Activated CD4-positive, alpha-beta memory T cell treated with anti-CD3 and anti-CD28 coated beads, Interleukin-2, amount 10 ng/mL, durations not matched to agents 7 days and 5 days (primary cell): ENCODE measurements around the gene COL16A1. TPM values are rescaled to one million over a fixed set of nuclear protein-coding genes. Genes with fewer than 3 reads are reported as not detected.

Experiments
- CTCF ChIA-PET: fragments of 350-600 bp; sonication (Branson Sonifier 250); formaldehyde crosslinking; loops from one replicate; lab custom pipeline; 2021; ENCODE audit warnings: antibody characterized with exemption, inconsistent platforms; lab: Charles Lee
- POLR2A ChIA-PET: fragments of 350-600 bp; sonication (Branson Sonifier 250); formaldehyde crosslinking; loops from one replicate; lab custom pipeline; 2021; ENCODE audit warnings: antibody characterized with exemption; lab: Charles Lee
- DNase-seq: peaks from one replicate; pipeline ENCODE4 v3.0.0-alpha.2; 2020
- H3K27ac Mint-ChIP-seq: one replicate; pipeline ENCODE4 v1.8.0; 2021; ENCODE audit warnings: mild to moderate bottlenecking, mixed read lengths
- H3K27me3 Mint-ChIP-seq: one replicate; pipeline ENCODE4 v1.8.0; 2021; ENCODE audit warnings: mixed read lengths
- H3K36me3 Mint-ChIP-seq: one replicate; pipeline ENCODE4 v1.8.0; 2021; ENCODE audit warnings: low read depth, mixed read lengths
- H3K4me1 Mint-ChIP-seq: one replicate; pipeline ENCODE4 v1.8.0; 2021; ENCODE audit warnings: mixed read lengths
- H3K4me3 Mint-ChIP-seq: one replicate; pipeline ENCODE4 v1.8.0; 2021; ENCODE audit warnings: mild to moderate bottlenecking, mixed read lengths
- H3K9me3 Mint-ChIP-seq: one replicate; pipeline ENCODE4 v1.8.0; 2021; ENCODE audit warnings: mixed read lengths
- total RNA-seq, 2 experiments: library from RNA; stranded (reverse); gene quantifications; one replicate each; pipeline ENCODE4 v1.2.3, GENCODE V29; 2021

The COL16A1 gene
- total RNA-seq, 2 experiments from 2014 or later = not detected

DNA sequence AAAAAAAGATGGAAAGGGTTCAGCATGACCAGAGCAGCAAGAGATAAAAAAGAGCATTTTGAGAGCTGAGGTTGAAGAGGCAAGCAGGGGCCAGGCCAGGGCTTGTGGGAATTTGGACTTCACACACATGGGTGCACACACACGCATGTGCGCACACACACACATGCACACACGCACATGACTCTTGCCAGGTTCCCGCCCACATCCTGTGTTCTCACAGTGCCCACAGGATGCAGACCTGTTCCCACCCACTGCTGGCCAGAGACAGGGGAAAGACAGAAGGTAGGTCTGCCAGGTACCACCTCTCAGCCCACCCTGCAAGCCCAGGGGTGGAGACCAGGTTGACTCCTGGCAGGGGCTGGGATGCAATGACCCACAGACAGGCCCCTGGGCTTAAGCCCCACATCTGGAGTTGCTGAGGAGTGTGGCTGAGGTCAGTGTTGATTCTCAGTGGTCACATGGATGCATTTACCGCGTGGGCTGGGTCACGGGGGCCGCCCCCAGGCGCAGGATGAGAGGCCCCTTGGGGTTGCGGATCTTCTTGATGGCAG is 4.4 kb downstream of the COL16A1 start:
- peak; percentile 64 for DNase-seq
- no peaks in the 10 kb centered on the region for H3K36me3 Mint-ChIP-seq
- no peak overlapping the region for H3K4me3 Mint-ChIP-seq
- H3K27ac Mint-ChIP-seq = no peak overlapping the region
- no peaks in the 10 kb centered on the region for H3K9me3 Mint-ChIP-seq
- POLR2A ChIA-PET = interaction anchor here (0.6 to 1.3 kb wide), 2 partner anchors 9 to 21 kb away, joined by 3 read pairs; no protein-coding TSS in a partner anchor
- H3K27me3 Mint-ChIP-seq = peaks cover 16% of the 10 kb centered on the region
- CTCF ChIA-PET = no interaction called here
- peaks cover 24% of the 10 kb centered on the region for H3K4me1 Mint-ChIP-seq

DNA sequence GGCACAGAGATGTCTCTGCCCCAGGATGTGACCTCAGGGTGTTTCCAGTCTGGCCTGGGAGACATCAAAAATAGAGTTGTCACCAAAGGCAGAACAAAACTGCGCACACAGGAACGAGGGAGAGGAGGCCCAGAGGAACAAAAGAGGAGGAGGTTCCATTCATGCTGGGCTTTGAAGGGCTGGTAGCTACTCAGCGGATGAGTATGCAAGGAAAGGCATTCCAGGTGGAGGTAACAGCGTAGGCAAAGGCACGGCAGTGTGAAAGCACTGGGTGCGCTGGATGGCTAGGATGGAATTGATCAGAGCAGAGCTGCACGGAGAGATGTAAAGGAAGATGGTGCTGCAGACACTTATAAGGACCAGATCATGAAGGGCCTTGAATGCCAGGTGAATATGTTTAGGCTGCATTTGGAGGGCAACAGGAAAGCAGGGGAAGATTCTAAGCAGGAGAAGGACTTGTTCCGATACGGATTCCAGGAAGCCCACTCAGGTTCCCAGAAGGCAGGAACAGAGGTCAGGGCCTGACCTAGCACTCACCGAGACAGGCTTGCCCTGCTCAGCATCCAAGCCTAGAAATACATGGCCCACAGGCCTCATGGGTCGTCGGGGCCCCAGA is 6.3 kb downstream of the COL16A1 start:
- Mint-ChIP-seq H3K4me1 (peaks cover 22% of the 10 kb centered on the region), H3K9me3 (no peaks in the 10 kb centered on the region), H3K27ac (no peak overlapping the region), H3K4me3 (no peak overlapping the region), H3K27me3 (peaks cover 5% of the 10 kb centered on the region), H3K36me3 (no peaks in the 10 kb centered on the region)
- CTCF ChIA-PET = no interaction called here
- no peak for DNase-seq
- POLR2A ChIA-PET = no interaction called here

DNA sequence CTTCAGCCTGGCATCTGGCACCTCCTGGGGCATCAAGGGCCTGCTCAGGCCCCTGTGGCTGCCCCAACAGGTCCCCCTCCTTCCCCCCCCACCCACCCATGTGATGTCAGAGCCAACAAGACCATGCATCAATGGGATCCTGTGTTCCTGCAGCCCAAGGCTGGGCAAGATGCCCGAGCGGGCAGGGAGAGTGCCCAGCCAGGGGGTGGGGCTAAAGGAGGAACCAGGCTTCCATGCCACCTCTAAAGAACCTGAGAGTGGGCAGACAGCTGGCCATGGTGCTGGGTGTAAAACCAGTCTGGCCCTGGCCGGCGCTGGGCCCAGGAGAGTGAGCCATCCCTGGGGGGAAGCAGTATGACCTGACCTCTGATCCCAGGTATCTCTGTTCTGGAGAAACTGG is 7.6 kb downstream of the COL16A1 start:
- Mint-ChIP-seq H3K36me3 (no peaks in the 10 kb centered on the region), H3K27me3 (peaks cover 2% of the 10 kb centered on the region), H3K9me3 (no peaks in the 10 kb centered on the region), H3K4me1 (peaks cover 22% of the 10 kb centered on the region), H3K4me3 (no peak overlapping the region), H3K27ac (no peak overlapping the region)
- ChIA-PET CTCF (no interaction called here), POLR2A (no interaction called here)
- DNase-seq = no peak

DNA sequence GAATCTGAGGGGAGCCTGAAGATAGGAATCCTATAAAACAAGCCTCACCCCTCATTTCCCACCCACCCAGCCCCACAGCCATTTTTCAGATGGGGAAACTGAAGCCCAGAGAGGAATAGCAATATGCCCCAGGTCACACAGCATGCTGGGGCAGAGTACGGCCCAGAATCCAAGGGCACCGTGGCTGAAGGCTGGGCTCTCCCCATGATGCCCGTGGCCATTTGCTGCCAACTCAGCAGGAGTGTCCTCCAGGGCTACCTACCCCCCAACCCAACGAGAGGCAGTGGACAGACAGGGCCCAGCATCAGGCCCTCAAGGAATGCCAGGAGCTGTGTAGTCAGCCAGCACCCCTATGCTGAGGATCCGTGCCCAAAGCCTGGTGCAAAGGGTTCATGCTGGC is 8.5 kb downstream of the COL16A1 start:
- no peak for DNase-seq
- no peaks in the 10 kb centered on the region for H3K9me3 Mint-ChIP-seq
- no peaks in the 10 kb centered on the region for H3K27me3 Mint-ChIP-seq
- H3K27ac Mint-ChIP-seq = no peak overlapping the region
- no peak overlapping the region for H3K4me3 Mint-ChIP-seq
- H3K36me3 Mint-ChIP-seq = no peaks in the 10 kb centered on the region
- H3K4me1 Mint-ChIP-seq = peaks cover 16% of the 10 kb centered on the region
- ChIA-PET CTCF (no interaction called here), POLR2A (no interaction called here)

DNA sequence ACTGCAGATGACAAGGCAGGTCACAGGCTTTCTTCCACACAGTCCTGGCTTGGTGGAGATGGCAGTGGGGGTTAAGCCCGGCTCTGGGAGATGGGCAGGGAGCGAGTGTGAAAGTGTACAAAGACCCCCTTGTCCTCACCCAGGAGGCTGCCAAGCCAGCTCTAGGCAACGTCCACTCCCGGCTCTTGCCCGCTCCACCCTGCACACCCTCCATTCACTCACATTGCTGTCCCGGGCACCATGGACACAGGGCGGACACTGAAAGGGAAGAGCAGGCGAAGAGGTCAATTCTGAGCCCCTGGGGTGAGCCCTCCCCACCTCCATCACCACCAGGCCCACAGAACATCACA is 8.9 kb downstream of the COL16A1 start:
- ChIA-PET POLR2A (no interaction called here), CTCF (no interaction called here)
- H3K27ac Mint-ChIP-seq = no peak overlapping the region
- no peaks in the 10 kb centered on the region for H3K9me3 Mint-ChIP-seq
- no peaks in the 10 kb centered on the region for H3K36me3 Mint-ChIP-seq
- H3K27me3 Mint-ChIP-seq = no peaks in the 10 kb centered on the region
- no peak overlapping the region for H3K4me3 Mint-ChIP-seq
- peaks cover 13% of the 10 kb centered on the region for H3K4me1 Mint-ChIP-seq
- no peak for DNase-seq

DNA sequence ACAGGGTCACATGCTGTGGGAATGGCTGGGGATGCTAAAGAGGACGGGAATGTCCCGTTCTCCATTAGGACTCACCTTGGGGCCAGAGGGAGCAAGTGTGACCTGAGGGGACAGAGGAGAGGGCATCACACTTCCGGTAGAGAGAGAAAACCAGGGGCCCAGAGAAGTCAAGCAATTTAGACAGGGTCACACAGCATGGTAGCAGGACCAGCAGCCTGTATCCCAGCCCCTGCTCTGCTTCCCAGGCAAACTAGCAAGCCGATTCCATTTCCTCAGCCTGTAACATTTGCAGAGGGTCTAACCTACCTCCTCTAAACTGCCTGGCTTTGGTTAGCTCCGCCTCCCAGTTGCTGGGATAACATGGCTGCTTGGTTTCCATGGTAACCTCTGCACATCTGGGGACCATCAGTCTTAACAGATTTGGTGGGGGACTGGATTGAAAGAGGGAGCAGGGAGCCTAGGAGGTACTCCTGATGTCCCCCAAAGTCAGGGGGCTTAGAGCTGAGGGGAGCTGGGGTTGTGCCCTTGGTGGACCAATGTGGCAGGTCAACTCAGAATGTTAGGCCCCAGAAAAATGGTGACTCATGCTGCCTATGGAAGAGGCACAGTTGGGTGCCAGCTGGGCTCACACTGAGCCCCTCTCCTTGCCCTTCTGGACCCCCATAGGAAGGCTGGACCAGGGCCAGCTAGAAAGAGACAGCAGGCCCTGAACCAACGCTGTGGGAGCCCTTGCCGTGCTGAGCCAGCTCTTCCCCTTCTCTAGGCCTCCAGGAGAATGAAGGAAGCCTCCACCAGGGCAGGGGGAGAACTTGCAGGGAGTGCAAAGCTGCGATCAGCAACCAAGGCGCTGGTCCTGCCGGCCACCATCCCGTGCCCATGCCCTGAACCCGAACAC is 9.5 kb downstream of the COL16A1 start:
- CTCF ChIA-PET = no interaction called here

DNA sequence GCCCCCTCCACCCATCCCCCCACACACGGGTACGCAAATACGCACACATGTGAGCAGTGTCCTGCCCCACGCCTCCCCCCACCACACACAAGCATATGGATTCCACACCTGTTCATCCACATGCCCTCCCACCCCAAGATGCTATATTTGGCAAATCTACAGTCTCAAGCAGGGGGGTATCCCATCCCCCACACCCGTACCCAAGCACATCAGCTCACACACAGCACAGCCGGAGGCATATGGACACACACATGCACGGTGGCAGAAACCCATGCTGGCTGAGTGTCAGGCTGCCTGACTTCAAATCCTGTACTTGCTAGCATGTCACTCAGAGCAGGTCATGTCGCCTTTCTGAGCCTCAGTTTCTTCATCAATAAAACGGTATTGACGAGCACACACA is 10.6 kb downstream of the COL16A1 start:
- DNase-seq = no peak
- Mint-ChIP-seq H3K27ac (no peak overlapping the region), H3K36me3 (no peaks in the 10 kb centered on the region), H3K4me3 (no peak overlapping the region), H3K9me3 (no peaks in the 10 kb centered on the region), H3K27me3 (peaks cover 3% of the 10 kb centered on the region), H3K4me1 (peaks cover 2% of the 10 kb centered on the region)
- ChIA-PET POLR2A (no interaction called here), CTCF (no interaction called here)

More for the DNA sequence above, 9.5 kb downstream of the COL16A1 start:
- no peak for DNase-seq
- POLR2A ChIA-PET = no interaction called here
- Mint-ChIP-seq H3K9me3 (no peaks in the 10 kb centered on the region), H3K4me1 (peaks cover 7% of the 10 kb centered on the region), H3K4me3 (no peak overlapping the region), H3K36me3 (no peaks in the 10 kb centered on the region), H3K27ac (no peak overlapping the region), H3K27me3 (no peaks in the 10 kb centered on the region)

DNA sequence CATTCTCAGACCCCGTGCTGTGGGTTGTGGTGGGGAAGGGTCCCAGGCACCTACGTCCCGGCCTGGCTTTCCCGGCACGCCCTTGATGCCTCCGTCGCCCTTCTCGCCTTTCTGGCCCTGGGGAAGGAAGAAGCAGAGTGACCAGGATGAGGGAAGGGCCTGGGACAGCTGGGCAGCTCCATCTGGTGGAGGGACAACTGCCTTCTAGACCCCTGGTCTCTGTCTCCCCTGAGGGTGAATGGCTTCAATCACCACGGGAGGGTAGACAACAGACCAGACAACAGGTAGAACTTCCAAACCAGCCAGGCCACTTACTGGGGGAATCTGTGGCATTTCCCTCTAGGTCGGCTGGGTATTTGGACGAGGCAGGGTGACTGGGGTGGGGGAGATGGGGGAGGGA is 11.9 kb downstream of the COL16A1 start:
- Mint-ChIP-seq H3K27ac (no peak overlapping the region), H3K27me3 (peaks cover 8% of the 10 kb centered on the region), H3K4me3 (no peak overlapping the region), H3K36me3 (no peaks in the 10 kb centered on the region), H3K4me1 (no peaks in the 10 kb centered on the region), H3K9me3 (no peaks in the 10 kb centered on the region)
- POLR2A ChIA-PET = no interaction called here
- no peak for DNase-seq
- CTCF ChIA-PET = no interaction called here

DNA sequence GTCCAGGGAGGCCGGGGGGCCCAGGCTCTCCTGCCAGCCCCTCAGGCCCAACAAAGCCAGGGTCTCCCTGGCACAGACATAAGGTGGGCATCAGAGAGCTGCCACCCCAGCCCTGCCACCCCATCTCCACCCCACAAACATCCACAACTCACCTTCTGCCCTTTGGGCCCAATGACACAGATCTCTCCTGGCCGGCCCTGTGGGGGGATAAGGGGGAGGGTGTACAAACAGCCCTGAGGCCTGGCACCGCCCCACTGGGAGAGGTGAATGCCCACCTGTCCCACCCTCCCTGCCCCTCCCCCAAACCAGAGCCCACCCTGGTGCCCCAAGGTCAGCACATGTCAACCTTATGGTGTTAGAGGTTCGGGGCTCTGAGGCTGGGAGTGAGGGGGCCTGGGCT is 12.4 kb downstream of the COL16A1 start:
- Mint-ChIP-seq H3K4me3 (no peak overlapping the region), H3K27me3 (peaks cover 13% of the 10 kb centered on the region), H3K4me1 (no peaks in the 10 kb centered on the region), H3K27ac (no peak overlapping the region), H3K9me3 (no peaks in the 10 kb centered on the region), H3K36me3 (no peaks in the 10 kb centered on the region)
- CTCF ChIA-PET = no interaction called here
- no peak for DNase-seq
- POLR2A ChIA-PET = no interaction called here

DNA sequence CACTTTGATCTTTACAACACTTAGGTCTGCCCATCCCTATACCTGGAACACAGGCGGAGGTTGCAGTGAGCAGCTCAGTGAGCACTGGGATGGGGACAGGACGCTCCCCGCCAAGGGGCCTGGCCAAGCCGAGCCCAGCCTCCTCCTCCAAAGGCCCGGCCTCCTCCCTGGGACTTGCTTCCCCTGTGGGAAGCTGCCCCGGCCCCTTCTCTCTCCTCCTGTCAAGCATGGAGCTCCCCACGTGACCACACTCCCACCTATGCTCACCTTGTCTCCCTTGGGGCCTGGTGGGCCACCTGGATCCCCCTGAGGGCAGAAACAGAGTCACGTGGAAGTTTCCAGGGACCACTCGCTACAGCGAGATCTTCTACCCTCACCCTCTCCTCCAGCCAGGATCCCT is 12.9 kb downstream of the COL16A1 start:
- no peak overlapping the region for H3K27ac Mint-ChIP-seq

DNA sequence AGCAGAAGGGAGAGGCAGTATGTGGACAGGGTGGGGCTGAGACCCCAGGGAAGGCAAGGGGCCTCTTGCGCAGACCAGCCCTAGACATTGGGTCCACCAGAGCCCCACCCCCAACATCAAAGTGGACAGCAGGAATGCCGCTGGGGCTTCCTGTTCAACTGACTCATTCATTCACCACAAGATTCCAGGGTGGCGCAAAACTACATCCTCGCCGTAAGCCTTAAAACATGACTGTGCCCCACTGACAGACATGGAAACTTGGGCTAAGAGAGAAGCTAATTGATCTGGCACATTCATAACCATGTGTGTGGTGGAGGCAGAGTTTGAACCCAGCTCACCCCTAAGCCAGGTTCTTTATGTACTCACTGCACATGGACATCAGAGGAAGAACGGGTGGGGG is 14.0 kb downstream of the COL16A1 start:
- peaks cover 18% of the 10 kb centered on the region for H3K27me3 Mint-ChIP-seq
- no peak for DNase-seq
- H3K9me3 Mint-ChIP-seq = no peaks in the 10 kb centered on the region
- no peaks in the 10 kb centered on the region for H3K36me3 Mint-ChIP-seq
- no peaks in the 10 kb centered on the region for H3K4me1 Mint-ChIP-seq
- no peak overlapping the region for H3K27ac Mint-ChIP-seq
- H3K4me3 Mint-ChIP-seq = no peak overlapping the region
- ChIA-PET POLR2A (no interaction called here), CTCF (no interaction called here)

More for the DNA sequence above, 12.9 kb downstream of the COL16A1 start:
- POLR2A ChIA-PET = no interaction called here
- Mint-ChIP-seq H3K27me3 (peaks cover 14% of the 10 kb centered on the region), H3K36me3 (no peaks in the 10 kb centered on the region), H3K4me1 (no peaks in the 10 kb centered on the region), H3K9me3 (no peaks in the 10 kb centered on the region), H3K4me3 (no peak overlapping the region)
- no peak for DNase-seq
- CTCF ChIA-PET = no interaction called here

DNA sequence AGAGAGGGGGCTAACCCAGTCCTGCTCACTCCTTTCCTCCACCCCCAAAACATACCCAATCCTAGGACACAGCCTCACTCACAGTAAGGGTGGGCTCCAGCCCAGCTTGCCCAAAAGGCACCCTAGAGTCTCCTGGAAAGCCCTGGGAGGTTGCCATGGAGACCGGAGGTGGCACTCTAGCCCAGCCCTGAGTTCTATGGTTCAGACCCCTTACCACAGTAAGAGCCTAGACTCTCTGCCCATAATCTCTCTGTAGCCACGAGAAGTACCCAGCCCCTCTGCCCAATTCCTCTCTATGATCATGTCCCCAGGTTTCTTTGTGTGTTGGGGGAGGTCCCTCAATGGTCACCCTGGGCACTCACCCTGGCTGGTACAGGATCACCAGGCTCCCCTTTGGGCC is 14.4 kb downstream of the COL16A1 start:
- Mint-ChIP-seq H3K27me3 (peaks cover 20% of the 10 kb centered on the region), H3K36me3 (no peaks in the 10 kb centered on the region), H3K4me3 (no peak overlapping the region), H3K27ac (no peak overlapping the region), H3K9me3 (no peaks in the 10 kb centered on the region), H3K4me1 (no peaks in the 10 kb centered on the region)
- POLR2A ChIA-PET = no interaction called here
- DNase-seq = no peak
- CTCF ChIA-PET = no interaction called here

DNA sequence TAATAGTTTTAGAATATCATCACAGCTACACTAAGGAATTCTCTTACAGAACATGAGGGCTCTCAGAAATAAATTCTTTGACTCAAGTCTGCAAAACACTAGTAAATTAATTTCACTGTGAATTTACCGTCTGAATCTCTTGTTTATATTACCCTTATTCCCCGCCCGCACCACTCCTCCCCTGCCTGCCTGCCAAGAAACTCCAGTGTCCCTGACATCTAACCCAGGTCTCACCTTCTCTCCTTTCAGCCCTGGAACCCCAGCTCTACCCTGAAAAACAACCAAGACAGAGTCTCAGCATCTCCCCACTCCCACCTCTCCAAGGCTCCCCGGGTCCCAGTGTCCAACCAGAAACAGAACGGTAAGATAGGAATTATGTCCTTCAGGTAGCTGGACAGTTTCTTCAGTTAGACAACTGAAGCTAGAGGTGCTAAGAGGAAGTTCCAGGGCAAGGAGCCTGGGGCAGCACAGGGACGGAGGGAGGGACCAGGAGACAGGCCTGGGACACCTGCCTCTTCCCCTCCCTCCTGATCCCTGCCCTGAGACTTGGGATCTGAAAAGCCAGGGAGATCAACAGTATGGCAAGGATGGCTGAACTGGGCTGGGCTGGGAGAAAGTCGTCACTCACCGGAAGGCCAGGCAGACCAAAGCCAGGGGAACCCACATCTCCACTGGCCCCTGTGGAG is 15.4 kb downstream of the COL16A1 start:
- Mint-ChIP-seq H3K4me1 (no peaks in the 10 kb centered on the region), H3K36me3 (no peaks in the 10 kb centered on the region), H3K27ac (no peak overlapping the region), H3K27me3 (peaks cover 20% of the 10 kb centered on the region), H3K4me3 (no peak overlapping the region), H3K9me3 (no peaks in the 10 kb centered on the region)
- ChIA-PET CTCF (no interaction called here), POLR2A (no interaction called here)
- no peak for DNase-seq
